Activated CD4-positive, CD25-positive, alpha-beta regulatory T cell treated with anti-CD3 and anti-CD28 coated beads, Interleukin-2, amount 50 U/mL, for 24 hours (primary cell): ENCODE data around the gene RBM10.
A peak's percentile ranks its signal among the peaks of the same experiment; 100 is the strongest.
"Not testable (repeated sequence)": the region's sequence is repeated elsewhere in the genome, so short reads cannot be mapped to it uniquely, and the experiment has no call there.

Experiments used
- ATAC-seq, 2 donors: fragments of 150-1000 bp; cut with Tn5 transposase; one replicate each; pipeline ENCODE4 v1.10.0; 2021; ENCODE audit warnings: mild to moderate bottlenecking in 1 of 2, moderate library complexity in 1 of 2

RBM10 gene

GRCh38 chrX:47144626-47145394, at the start of gene RBM10, which contains the start of gene NDUFB11:
TSS of gene RBM10 (plus strand) at chrX:47145221. CDS start at chrX:47147482, 2,261 bp downstream.
TSS of gene NDUFB11 (minus strand) at chrX:47144702. CDS start at chrX:47144679, 23 bp downstream.
- peak; percentile 92 to 94 for ATAC-seq

GRCh38 chrX:47097018-47097417, 48.0 kb upstream of the RBM10 start:
- ATAC-seq: no peak

GRCh38 chrX:47098338-47099094, 46.5 kb upstream of the RBM10 start:
- no peak for ATAC-seq

- ATAC-seq: no peak
These were observed 43.8 kb upstream of the RBM10 start for GRCh38 chrX:47101206-47101605.

- ATAC-seq: not testable (repeated sequence)
These were observed 33.9 kb upstream of the RBM10 start for GRCh38 chrX:47110936-47111615.

- no peak for ATAC-seq
These were observed 32.6 kb upstream of the RBM10 start for GRCh38 chrX:47112316-47112954.

- ATAC-seq: not testable (repeated sequence)
These were observed 28.4 kb upstream of the RBM10 start for GRCh38 chrX:47116551-47117110.

- ATAC-seq: not testable (repeated sequence)
These were observed 20.6 kb upstream of the RBM10 start for GRCh38 chrX:47124466-47124865.

GRCh38 chrX:47129157-47129898, 15.7 kb upstream of the RBM10 start:
- peak; percentile 99 to 100 for ATAC-seq

- ATAC-seq: no peak
These were observed 15.1 kb upstream of the RBM10 start for GRCh38 chrX:47129899-47130358.

- ATAC-seq: no peak
These were observed 11.5 kb upstream of the RBM10 start for GRCh38 chrX:47133493-47133892.

- not testable (repeated sequence) for ATAC-seq
These were observed 9.4 kb upstream of the RBM10 start for GRCh38 chrX:47135650-47136049.

GRCh38 chrX:47138171-47138570, 6.8 kb upstream of the RBM10 start:
- no peak for ATAC-seq

- peak in 1 of 2 donors; percentile 0 for ATAC-seq
These were observed 961 bp upstream of the RBM10 start for GRCh38 chrX:47143894-47144625.

GRCh38 chrX:47145395-47146120, 537 bp downstream of the RBM10 start:
- peak; percentile 12 to 13 for ATAC-seq

GRCh38 chrX:47146121-47146935, 1.3 kb downstream of the RBM10 start:
- ATAC-seq: no peak

- ATAC-seq: no peak
These were observed 2.2 kb downstream of the RBM10 start for GRCh38 chrX:47146936-47147859.

GRCh38 chrX:47148946-47149345, 3.9 kb downstream of the RBM10 start:
- no peak for ATAC-seq
